ENCODE results near the gene SF3B5.

- TF ChIP-seq CTCF (IDR thresholded peaks at IDR 0.05; ENCODE audit: low read depth, low read length, poor library complexity, severe bottlenecking) (no peak), EZH2phosphoT487 (IDR thresholded peaks at IDR 0.05; ENCODE audit: borderline replicate concordance, low read length) (no peak)
Measured at GRCh38 chr6:144059139-144059538, 36.2 kb downstream of the SF3B5 start.
